Breast epithelium (tissue), 4 donors: ENCODE measurements around the gene MINDY4. TPM values are rescaled to one million over a fixed set of nuclear protein-coding genes. Genes with fewer than 3 reads are reported as not detected.

Experiments used
- DNase-seq, 2 donors: peaks; one replicate each; pipeline ENCODE4 v3.0.0-alpha.2; 2019; ENCODE audit warnings: low spot score in 2 of 2
- H3K27ac ChIP-seq, 2 donors: fragments of 200-600 bp; sonication (generic) in 1 of 2; one replicate each; pipeline ENCODE4 v1.5.1; 2016 to 2019; ENCODE audit warnings: mild to moderate bottlenecking in 1 of 2
- H3K27me3 ChIP-seq, 2 donors: fragments of 200-600 bp; sonication (generic) in 1 of 2; one replicate each; pipeline versions ENCODE4 v1.5.1 to v1.6.0; 2017 to 2019; ENCODE audit warnings: control low read depth in 1 of 2, mild to moderate bottlenecking in 1 of 2
- H3K36me3 ChIP-seq: fragments of 200-600 bp; one replicate; pipeline ENCODE4 v1.5.1; 2019
- H3K4me1 ChIP-seq, 2 donors: fragments of 200-600 bp; sonication (generic); one replicate each; pipeline ENCODE4 v1.5.1; 2016 to 2019; ENCODE audit warnings: control low read depth in 1 of 2
- H3K4me3 ChIP-seq, 3 donors: fragments of 200-600 bp; sonication (generic); 1 replicate in 2 of 3; 2 replicates in 1 of 3; pipeline ENCODE4 v1.5.1; 2016 to 2019; ENCODE audit warnings: mild to moderate bottlenecking in 3 of 3, moderate library complexity in 2 of 3
- H3K9me3 ChIP-seq, 2 donors: fragments of 200-600 bp; sonication (generic) in 1 of 2; one replicate each; pipeline ENCODE4 v1.5.1; 2016 to 2019; ENCODE audit warnings: control low read depth in 1 of 2
- CTCF ChIP-seq, 3 donors: fragments of 450-650 bp; IDR thresholded peaks; one replicate each; pipeline ENCODE4 v1.5.1; 2016 to 2017; ENCODE audit warnings: antibody characterized with exemption in 3 of 3, mild to moderate bottlenecking in 3 of 3, moderate library complexity in 3 of 3
- POLR2A ChIP-seq: fragments of 450-650 bp; IDR thresholded peaks from one replicate; pipeline ENCODE4 v1.6.1; 2016; ENCODE audit warnings: antibody characterized with exemption, mild to moderate bottlenecking, moderate library complexity
- POLR2AphosphoS5 ChIP-seq, 3 donors: sonication (generic); formaldehyde crosslinking; IDR thresholded peaks; one replicate each; pipeline ENCODE4 v1.6.1; 2017; ENCODE audit warnings: antibody characterized with exemption in 3 of 3
- intact Hi-C: fragments of 100-400 bp; cut with DNase I; formaldehyde crosslinking; loops from one replicate; pipeline ENCODE4 v1.15.1; 2023; ENCODE audit warnings: low total_unique reads
- total RNA-seq, 3 donors: library from RNA; depleted of rRNA; stranded (reverse); fragments of >200 nt; gene quantifications; one replicate each; pipeline ENCODE4 v1.1.0, GENCODE V29; 2016

MINDY4 gene
- total RNA-seq, 3 donors from 2014 or later: 5.6 to 14.9 (median 13.8) TPM

GRCh38 chr7:30841025-30841735 lies 70.0 kb downstream of the MINDY4 start:
- DNase-seq: no peak
- no peak for TF ChIP-seq POLR2AphosphoS5 (IDR thresholded peaks at IDR 0.05)
- TF ChIP-seq CTCF (IDR thresholded peaks at IDR 0.05): no peak

GRCh38 chr7:30841801-30842541 lies 70.8 kb downstream of the MINDY4 start:
- Histone ChIP-seq H3K27ac (peak overlapping the region in 1 of 2 donors; percentile 75), H3K36me3 (no peaks in the 10 kb centered on the region), H3K4me3 (no peak overlapping the region), H3K9me3 (no peaks in the 10 kb centered on the region), H3K27me3 (no peaks in the 10 kb centered on the region), H3K4me1 (peaks cover 0 to 4% of the 10 kb centered on the region in 2 donors)
- DNase-seq: no peak
- TF ChIP-seq POLR2AphosphoS5 (IDR thresholded peaks at IDR 0.05) (no peak), POLR2A (no peak), CTCF (IDR thresholded peaks at IDR 0.05) (no peak)
- intact Hi-C loops: no loop called here

More at GRCh38 chr7:30841025-30841735, 70.0 kb downstream of the MINDY4 start:
- H3K9me3 ChIP-seq: no peaks in the 10 kb centered on the region
- H3K27me3 ChIP-seq: no peaks in the 10 kb centered on the region
- H3K4me3 ChIP-seq: no peak overlapping the region
- no peaks in the 10 kb centered on the region for H3K36me3 ChIP-seq
- H3K27ac ChIP-seq: peak overlapping the region in 1 of 2 donors; percentile 63
- H3K4me1 ChIP-seq: peaks cover 0 to 4% of the 10 kb centered on the region in 2 donors
- intact Hi-C loops: no loop called here

GRCh38 chr7:30842542-30843451 lies 71.6 kb downstream of the MINDY4 start:
- H3K4me1 ChIP-seq: peaks cover 0 to 4% of the 10 kb centered on the region in 2 donors
- intact Hi-C loops: no loop called here
- no peak overlapping the region for H3K4me3 ChIP-seq
- DNase-seq: no peak
- peak overlapping the region; percentile 7 to 75 for H3K27ac ChIP-seq
- H3K9me3 ChIP-seq: no peaks in the 10 kb centered on the region
- H3K27me3 ChIP-seq: no peaks in the 10 kb centered on the region
- TF ChIP-seq CTCF (IDR thresholded peaks at IDR 0.05) (no peak), POLR2A (no peak), POLR2AphosphoS5 (IDR thresholded peaks at IDR 0.05) (no peak)
- H3K36me3 ChIP-seq: no peaks in the 10 kb centered on the region

- Histone ChIP-seq H3K4me3 (no peak overlapping the region), H3K4me1 (peaks cover 0 to 4% of the 10 kb centered on the region in 2 donors), H3K27me3 (no peaks in the 10 kb centered on the region), H3K27ac (peak overlapping the region; percentile 7 to 75), H3K36me3 (no peaks in the 10 kb centered on the region), H3K9me3 (no peaks in the 10 kb centered on the region)
- intact Hi-C loops: no loop called here
- TF ChIP-seq POLR2AphosphoS5 (IDR thresholded peaks at IDR 0.05): no peak
- DNase-seq: peak in 1 of 2 donors; percentile 25
Observed at GRCh38 chr7:30843741-30844482, 72.7 kb downstream of the MINDY4 start.

GRCh38 chr7:30844483-30844874 lies 73.3 kb downstream of the MINDY4 start:
- H3K4me3 ChIP-seq: no peak overlapping the region
- H3K27me3 ChIP-seq: no peaks in the 10 kb centered on the region
- no peaks in the 10 kb centered on the region for H3K36me3 ChIP-seq
- no peak for TF ChIP-seq CTCF (IDR thresholded peaks at IDR 0.05)
- TF ChIP-seq POLR2A: no peak
- TF ChIP-seq POLR2AphosphoS5 (IDR thresholded peaks at IDR 0.05): no peak
- intact Hi-C loops: no loop called here
- peak overlapping the region in 1 of 2 donors; percentile 75 for H3K27ac ChIP-seq
- H3K9me3 ChIP-seq: no peaks in the 10 kb centered on the region
- DNase-seq: peak in 1 of 2 donors; percentile 27
- peaks cover 0 to 4% of the 10 kb centered on the region in 2 donors for H3K4me1 ChIP-seq
